GM12878 (cell line): ENCODE results near the gene RAPGEF1. TPM values are rescaled to one million over a fixed set of nuclear protein-coding genes. Genes with fewer than 3 reads are reported as not detected.

Experiments used
- ATAC-seq: fragments of 200-7000 bp; cut with Tn5 transposase; 3 replicates; pipeline ENCODE4 v1.9.1; 2020; ENCODE audit warnings: mild to moderate bottlenecking, moderate library complexity
- BruUV-seq: library from RNA; stranded (reverse); fragments of 400-500 nt; replicated peaks from 2 replicates; lab custom pipeline; 2021; lab: Mats Ljungman, UMichigan
- CTCF ChIA-PET: fragments of 300-600 bp; sonication (Branson Sonifier 250); formaldehyde crosslinking; extraction: SDS; loops from one replicate; lab custom pipeline; 2021; ENCODE audit warnings: inconsistent platforms; lab: Yijun Ruan, JAX
- POLR2A ChIA-PET: fragments of 350-600 bp; formaldehyde crosslinking; extraction: SDS; loops from one replicate; lab custom pipeline; 2021; ENCODE audit warnings: inconsistent platforms; lab: Charles Lee
- RAD21 ChIA-PET: fragments of 300-600 bp; sonication (Branson Sonifier 250); formaldehyde crosslinking; loops from one replicate; lab custom pipeline; 2023; ENCODE audit warnings: antibody characterized with exemption; ENCODE audit not compliant: unreplicated experiment; lab: Charles Lee
- SMC1A ChIA-PET: fragments of 300-600 bp; sonication (Branson Sonifier 250); formaldehyde crosslinking; loops from one replicate; lab custom pipeline; 2023; ENCODE audit not compliant: unreplicated experiment, uncharacterized antibody; lab: Charles Lee
- DNase-seq: peaks from one replicate; pipeline ENCODE4 v3.0.0-alpha.2; 2011; ENCODE audit warnings: low read depth, low spot score
- FAIRE-seq: peaks from 3 replicates; lab custom pipeline; 2011; peaks lifted over from hg19 to GRCh38; lab: Jason Lieb, UNC
- H2AFZ ChIP-seq: 2 replicates; pipeline ENCODE4 v1.6.0; 2011; ENCODE audit warnings: low read depth, low read length, control low read depth; ENCODE audit not compliant: control insufficient read depth
- H3K27ac ChIP-seq: 2 replicates; pipeline ENCODE4 v1.5.1; 2011; ENCODE audit warnings: control low read depth; ENCODE audit not compliant: control insufficient read depth, insufficient read depth
- H3K27me3 ChIP-seq, 2 experiments: replicated peaks in 1 of 2; 2 replicates each; pipeline versions ENCODE4 v1.6.0 to v1.6.1; 2011; ENCODE audit warnings: low read length in 1 of 2; ENCODE audit not compliant: control insufficient read depth in 2 of 2, insufficient read depth in 2 of 2
- H3K36me3 ChIP-seq, 2 experiments: 2 replicates each; pipeline ENCODE4 v1.5.1; 2011; ENCODE audit warnings: low read length in 1 of 2; ENCODE audit not compliant: control insufficient read depth in 2 of 2, insufficient read depth in 2 of 2
- H3K4me1 ChIP-seq: 2 replicates; pipeline ENCODE4 v1.6.1; 2011; ENCODE audit warnings: mild to moderate bottlenecking, low read length, moderate library complexity, mixed read lengths; ENCODE audit not compliant: control insufficient read depth, insufficient read depth
- H3K4me2 ChIP-seq: 2 replicates; pipeline ENCODE4 v1.6.0; 2011; ENCODE audit warnings: control low read depth; ENCODE audit not compliant: control insufficient read depth, insufficient read depth
- H3K4me3 ChIP-seq: fragments of 200-600 bp; sonication (generic); 2 replicates; pipeline ENCODE4 v1.5.1; 2016
- H3K79me2 ChIP-seq: 2 replicates; pipeline ENCODE4 v1.6.0; 2011; ENCODE audit warnings: low read length; ENCODE audit not compliant: control insufficient read depth, insufficient read depth
- H3K9ac ChIP-seq: 2 replicates; pipeline ENCODE4 v1.8.0; 2011; ENCODE audit warnings: low read length, control low read depth, mixed read lengths; ENCODE audit not compliant: control insufficient read depth, insufficient read depth
- H3K9me3 ChIP-seq: replicated peaks from 3 replicates; pipeline ENCODE4 v1.5.1; 2011; ENCODE audit warnings: mild to moderate bottlenecking, low read length; ENCODE audit not compliant: control insufficient read depth, insufficient read depth
- H4K20me1 ChIP-seq: 2 replicates; pipeline ENCODE4 v1.6.0; 2011; ENCODE audit not compliant: control insufficient read depth, insufficient read depth
- ASH2L ChIP-seq: fragments of 300-600, 200-600 bp; sonication (generic); IDR thresholded peaks from 2 replicates; pipeline ENCODE4 v1.6.1; 2017; ENCODE audit warnings: low read depth, mild to moderate bottlenecking, borderline replicate concordance
- NFYB ChIP-seq: IDR thresholded peaks from 2 replicates; pipeline ENCODE4 v1.6.1; 2011; ENCODE audit warnings: low read depth, mild to moderate bottlenecking, low read length, improper control_type of control experiment, moderate library complexity; ENCODE audit not compliant: insufficient read depth
- SP1 ChIP-seq: IDR thresholded peaks from one replicate; pipeline ENCODE4 v1.6.1; 2011; ENCODE audit warnings: low read depth, low read length
- TBL1XR1 ChIP-seq: IDR thresholded peaks from 2 replicates; pipeline ENCODE4 v1.6.1; 2012; ENCODE audit warnings: low read depth, low read length, improper control_type of control experiment
- WGBS: methylation state at CpG from one replicate; pipeline ENCODE4 v1.1.6; 2016; ENCODE audit warnings: low lambda C conversion rate; ENCODE audit not compliant: insufficient replicate concordance, insufficient coverage; ENCODE audit errors: missing lambda C conversion rate; 5-methylcytosine and 5-hydroxymethylcytosine counted together
- in situ Hi-C: fragments of 300-500 bp; cut with MboI; formaldehyde crosslinking; loops from 9 replicates; pipeline ENCODE4 v1.14.3; 2018; ENCODE audit warnings: mixed read lengths
- intact Hi-C: fragments of 100-400 bp; cut with micrococcal nuclease; formaldehyde crosslinking; loops from one replicate; pipeline ENCODE4 v1.14.2; 2022; ENCODE audit not compliant: unreplicated experiment
- polyA plus RNA-seq, 11 experiments: library from polyadenylated mRNA; depleted of rRNA in 4 of 11; unstranded in 6 of 11; stranded (reverse) in 5 of 11; fragments of >200 nt; fragmentation: Nextera tagmentation in 4 of 11; fragmentation: Illumina TruSeq in 1 of 11; extraction: Ambion mirVana in 4 of 11; extraction: Trizol in 1 of 11; gene quantifications; 1 replicate in 1 of 11; 2 replicates in 10 of 11; pipeline versions ENCODE4 v1.2.1 to v1.2.3, GENCODE V29; 2011 to 2016; ENCODE audit warnings: inconsistent platforms in 2 of 11, missing spikeins in 2 of 11, low read depth in 1 of 11
- total RNA-seq, 4 experiments: library from RNA; depleted of rRNA in 3 of 4; stranded (reverse); fragments of >200 nt in 3 of 4; fragmentation: Illumina TruSeq in 1 of 4; extraction: Trizol in 1 of 4; gene quantifications; 2 replicates each; pipeline versions ENCODE4 v1.2.1 to v1.2.3, GENCODE V29; 2013 to 2021
- TF ChIP-seq, protein P1 (sequence below): fragments of 450-650 bp; IDR thresholded peaks from 2 replicates; pipeline ENCODE4 v1.6.1; 2017; ENCODE audit warnings: low read depth, mild to moderate bottlenecking, moderate library complexity
- TF ChIP-seq, protein P2 (sequence below): IDR thresholded peaks from 2 replicates; pipeline ENCODE4 v1.6.1; 2012; ENCODE audit warnings: improper control_type of control experiment, low read depth, low read length; ENCODE audit not compliant: insufficient replicate concordance

Gene RAPGEF1
- total and polyA plus RNA-seq, 10 of the 15 experiments (the other 5 are each of a cell fraction or from before 2014, with no cell fraction given), result 0.42 to 113 (median 45.9) TPM

DNA sequence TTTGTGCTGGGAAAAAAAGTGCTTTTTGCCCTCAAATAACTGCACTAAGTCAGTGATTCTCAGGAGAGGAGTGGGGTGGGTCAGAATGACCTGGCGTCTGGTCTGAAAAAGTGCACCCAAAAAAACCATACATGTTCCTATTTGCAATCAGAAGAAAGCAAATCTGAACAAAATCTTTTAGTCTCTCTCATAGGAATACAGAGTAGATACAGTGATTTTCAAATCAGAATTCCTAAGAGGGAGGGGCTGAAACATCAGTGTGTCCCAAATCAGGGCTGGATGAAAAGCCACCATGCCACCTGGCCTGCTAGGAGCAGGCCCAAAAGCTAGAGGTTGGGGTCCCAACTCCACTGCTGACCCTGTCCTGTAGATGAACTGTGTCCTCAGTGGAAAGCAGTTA is 66.8 kb downstream of the RAPGEF1 start:
- no peak overlapping the region for H3K4me3 ChIP-seq
- intact Hi-C loops, result no loop called here
- ChIA-PET RAD21 (interaction anchor here (1.0 to 11.0 kb wide), 2 partner anchors 35 to 58 kb away, joined by 3 to 408 read pairs; partner anchors contain the start of gene RAPGEF1), CTCF (interaction anchor here (9.1 to 11.6 kb wide), 2 partner anchors 34 to 60 kb away, joined by 73 to 197 read pairs; partner anchors contain the start of gene RAPGEF1), SMC1A (interaction anchor here (0.6 to 21.1 kb wide), 7 partner anchors 12 to 59 kb away, joined by 3 to 535 read pairs (median 5); partner anchors contain the start of gene RAPGEF1), POLR2A (interaction anchor here (1.4 to 12.1 kb wide), 3 partner anchors 9 to 59 kb away, joined by 3 to 271 read pairs (median 4); partner anchors contain the start of gene RAPGEF1)
- H3K4me2 ChIP-seq, result peak overlapping the region; percentile 96; the same call in 1 of the 2 replicates
- FAIRE-seq (no peak), DNase-seq (no peak)
- in situ Hi-C loops, result no loop called here
- WGBS, result 0% methylated on average over 1 of the region's 1 CpG
- H3K36me3 ChIP-seq, result peaks cover 0 to 5% of the 10 kb centered on the region in 2 experiments; a peak in 3 of 4 replicates
- no TSS peak for BruUV-seq
- H2AFZ ChIP-seq, result no peak overlapping the region
- TF ChIP-seq SP1 (no peak), ASH2L (no peak), TBL1XR1 (no peak), NFYB (no peak)
- TF ChIP-seq, protein P1, sequence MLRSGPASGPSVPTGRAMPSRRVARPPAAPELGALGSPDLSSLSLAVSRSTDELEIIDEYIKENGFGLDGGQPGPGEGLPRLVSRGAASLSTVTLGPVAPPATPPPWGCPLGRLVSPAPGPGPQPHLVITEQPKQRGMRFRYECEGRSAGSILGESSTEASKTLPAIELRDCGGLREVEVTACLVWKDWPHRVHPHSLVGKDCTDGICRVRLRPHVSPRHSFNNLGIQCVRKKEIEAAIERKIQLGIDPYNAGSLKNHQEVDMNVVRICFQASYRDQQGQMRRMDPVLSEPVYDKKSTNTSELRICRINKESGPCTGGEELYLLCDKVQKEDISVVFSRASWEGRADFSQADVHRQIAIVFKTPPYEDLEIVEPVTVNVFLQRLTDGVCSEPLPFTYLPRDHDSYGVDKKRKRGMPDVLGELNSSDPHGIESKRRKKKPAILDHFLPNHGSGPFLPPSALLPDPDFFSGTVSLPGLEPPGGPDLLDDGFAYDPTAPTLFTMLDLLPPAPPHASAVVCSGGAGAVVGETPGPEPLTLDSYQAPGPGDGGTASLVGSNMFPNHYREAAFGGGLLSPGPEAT, result no peak
- TF ChIP-seq, protein P2, sequence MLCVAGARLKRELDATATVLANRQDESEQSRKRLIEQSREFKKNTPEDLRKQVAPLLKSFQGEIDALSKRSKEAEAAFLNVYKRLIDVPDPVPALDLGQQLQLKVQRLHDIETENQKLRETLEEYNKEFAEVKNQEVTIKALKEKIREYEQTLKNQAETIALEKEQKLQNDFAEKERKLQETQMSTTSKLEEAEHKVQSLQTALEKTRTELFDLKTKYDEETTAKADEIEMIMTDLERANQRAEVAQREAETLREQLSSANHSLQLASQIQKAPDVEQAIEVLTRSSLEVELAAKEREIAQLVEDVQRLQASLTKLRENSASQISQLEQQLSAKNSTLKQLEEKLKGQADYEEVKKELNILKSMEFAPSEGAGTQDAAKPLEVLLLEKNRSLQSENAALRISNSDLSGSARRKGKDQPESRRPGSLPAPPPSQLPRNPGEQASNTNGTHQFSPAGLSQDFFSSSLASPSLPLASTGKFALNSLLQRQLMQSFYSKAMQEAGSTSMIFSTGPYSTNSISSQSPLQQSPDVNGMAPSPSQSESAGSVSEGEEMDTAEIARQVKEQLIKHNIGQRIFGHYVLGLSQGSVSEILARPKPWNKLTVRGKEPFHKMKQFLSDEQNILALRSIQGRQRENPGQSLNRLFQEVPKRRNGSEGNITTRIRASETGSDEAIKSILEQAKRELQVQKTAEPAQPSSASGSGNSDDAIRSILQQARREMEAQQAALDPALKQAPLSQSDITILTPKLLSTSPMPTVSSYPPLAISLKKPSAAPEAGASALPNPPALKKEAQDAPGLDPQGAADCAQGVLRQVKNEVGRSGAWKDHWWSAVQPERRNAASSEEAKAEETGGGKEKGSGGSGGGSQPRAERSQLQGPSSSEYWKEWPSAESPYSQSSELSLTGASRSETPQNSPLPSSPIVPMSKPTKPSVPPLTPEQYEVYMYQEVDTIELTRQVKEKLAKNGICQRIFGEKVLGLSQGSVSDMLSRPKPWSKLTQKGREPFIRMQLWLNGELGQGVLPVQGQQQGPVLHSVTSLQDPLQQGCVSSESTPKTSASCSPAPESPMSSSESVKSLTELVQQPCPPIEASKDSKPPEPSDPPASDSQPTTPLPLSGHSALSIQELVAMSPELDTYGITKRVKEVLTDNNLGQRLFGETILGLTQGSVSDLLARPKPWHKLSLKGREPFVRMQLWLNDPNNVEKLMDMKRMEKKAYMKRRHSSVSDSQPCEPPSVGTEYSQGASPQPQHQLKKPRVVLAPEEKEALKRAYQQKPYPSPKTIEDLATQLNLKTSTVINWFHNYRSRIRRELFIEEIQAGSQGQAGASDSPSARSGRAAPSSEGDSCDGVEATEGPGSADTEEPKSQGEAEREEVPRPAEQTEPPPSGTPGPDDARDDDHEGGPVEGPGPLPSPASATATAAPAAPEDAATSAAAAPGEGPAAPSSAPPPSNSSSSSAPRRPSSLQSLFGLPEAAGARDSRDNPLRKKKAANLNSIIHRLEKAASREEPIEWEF, result no peak
- TF ChIP-seq, all 136 proteins: peak for 0
- Histone ChIP-seq H3K4me1 (peaks cover 80% of the 10 kb centered on the region), H3K9ac (no peak overlapping the region), H4K20me1 (no peaks in the 10 kb centered on the region), H3K27ac (peak overlapping the region; percentile 34; the same call in 1 of the 2 replicates), H3K9me3 (no peaks in the 10 kb centered on the region), H3K27me3 (no peaks in the 10 kb centered on the region), H3K79me2 (peaks cover 100% of the 10 kb centered on the region)
- ATAC-seq, result no peak
